Vagina (tissue), 2 donors: ENCODE data around the gene TRMT2A. TPM values are rescaled to one million over a fixed set of nuclear protein-coding genes. Genes with fewer than 3 reads are reported as not detected.
"Not testable (repeated sequence)": the region's sequence is repeated elsewhere in the genome, so short reads cannot be mapped to it uniquely, and the experiment has no call there.

ENCODE experiments used
- DNase-seq, 2 donors: peaks; one replicate each; pipeline ENCODE4 v3.0.0-alpha.2; 2017; ENCODE audit errors: extremely low spot score in 2 of 2
- H3K27ac ChIP-seq: fragments of 200-600 bp; sonication (generic); one replicate; pipeline ENCODE4 v1.5.1; 2019
- H3K27me3 ChIP-seq: fragments of 200-600 bp; sonication (generic); one replicate; pipeline ENCODE4 v1.5.1; 2019
- H3K36me3 ChIP-seq, 2 donors: fragments of 200-600 bp; sonication (generic); one replicate each; pipeline ENCODE4 v1.5.1; 2017 to 2019
- H3K4me1 ChIP-seq: fragments of 200-600 bp; sonication (generic); one replicate; pipeline ENCODE4 v1.5.1; 2019
- H3K4me3 ChIP-seq, 2 donors: fragments of 200-600 bp; sonication (generic); 1 replicate in 1 of 2; 2 replicates in 1 of 2; pipeline ENCODE4 v1.5.1; 2016 to 2019
- H3K9me3 ChIP-seq: fragments of 200-600 bp; sonication (generic); one replicate; pipeline ENCODE4 v1.5.1; 2019
- POLR2A ChIP-seq, 2 donors: fragments of 450-650 bp; IDR thresholded peaks; one replicate each; pipeline ENCODE4 v1.6.1; 2017; ENCODE audit warnings: antibody characterized with exemption in 2 of 2, mild to moderate bottlenecking in 2 of 2, moderate library complexity in 2 of 2
- POLR2AphosphoS5 ChIP-seq, 2 donors: sonication (generic); formaldehyde crosslinking; IDR thresholded peaks; one replicate each; pipeline ENCODE4 v1.9.0; 2017; ENCODE audit warnings: antibody characterized with exemption in 2 of 2, mild to moderate bottlenecking in 2 of 2, low read depth in 1 of 2; ENCODE audit not compliant: insufficient read depth in 1 of 2
- intact Hi-C: fragments of 100-400 bp; cut with DNase I; formaldehyde crosslinking; loops from one replicate; pipeline ENCODE4 v1.15.1; 2023
- total RNA-seq: library from RNA; depleted of rRNA; stranded (reverse); fragments of >200 nt; gene quantifications from one replicate; pipeline ENCODE4 v1.2.3, GENCODE V29; 2016
- TF ChIP-seq, protein P1 (sequence below), 3 experiments: fragments of 450-650 bp in 2 of 3; fragments of 200-600 bp in 1 of 3; sonication (generic) in 1 of 3; IDR thresholded peaks; one replicate each; pipeline ENCODE4 v1.5.1; 2017 to 2019; ENCODE audit warnings: antibody characterized with exemption in 3 of 3, mild to moderate bottlenecking in 2 of 3, moderate library complexity in 2 of 3

The TRMT2A gene
- total RNA-seq, 1 donor from 2014 or later = 66.5 TPM

DNA sequence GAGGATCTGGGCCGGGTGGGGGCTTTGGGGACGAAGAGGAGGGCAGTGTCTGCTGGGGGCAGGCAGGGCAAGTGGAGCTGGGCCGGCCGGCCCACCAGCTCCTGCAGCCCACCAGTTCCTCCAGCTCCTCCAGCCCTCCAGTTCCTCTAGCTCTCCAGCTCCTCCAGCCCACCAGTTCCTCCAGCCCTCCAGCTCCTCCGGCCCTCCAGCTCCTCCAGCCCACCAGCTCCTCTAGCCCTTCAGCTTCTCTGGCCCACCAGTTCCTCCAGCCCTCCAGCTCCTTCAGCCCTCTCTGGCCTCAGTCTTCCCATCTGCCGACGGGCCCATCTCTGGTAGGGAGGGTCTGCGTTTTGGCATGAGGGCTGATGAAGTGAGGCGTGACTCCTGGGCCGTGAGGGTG lies 43.0 kb upstream of the TRMT2A start:
- TF ChIP-seq POLR2A (IDR thresholded peaks at IDR 0.05) = no peak
- TF ChIP-seq, protein P1, sequence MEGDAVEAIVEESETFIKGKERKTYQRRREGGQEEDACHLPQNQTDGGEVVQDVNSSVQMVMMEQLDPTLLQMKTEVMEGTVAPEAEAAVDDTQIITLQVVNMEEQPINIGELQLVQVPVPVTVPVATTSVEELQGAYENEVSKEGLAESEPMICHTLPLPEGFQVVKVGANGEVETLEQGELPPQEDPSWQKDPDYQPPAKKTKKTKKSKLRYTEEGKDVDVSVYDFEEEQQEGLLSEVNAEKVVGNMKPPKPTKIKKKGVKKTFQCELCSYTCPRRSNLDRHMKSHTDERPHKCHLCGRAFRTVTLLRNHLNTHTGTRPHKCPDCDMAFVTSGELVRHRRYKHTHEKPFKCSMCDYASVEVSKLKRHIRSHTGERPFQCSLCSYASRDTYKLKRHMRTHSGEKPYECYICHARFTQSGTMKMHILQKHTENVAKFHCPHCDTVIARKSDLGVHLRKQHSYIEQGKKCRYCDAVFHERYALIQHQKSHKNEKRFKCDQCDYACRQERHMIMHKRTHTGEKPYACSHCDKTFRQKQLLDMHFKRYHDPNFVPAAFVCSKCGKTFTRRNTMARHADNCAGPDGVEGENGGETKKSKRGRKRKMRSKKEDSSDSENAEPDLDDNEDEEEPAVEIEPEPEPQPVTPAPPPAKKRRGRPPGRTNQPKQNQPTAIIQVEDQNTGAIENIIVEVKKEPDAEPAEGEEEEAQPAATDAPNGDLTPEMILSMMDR (IDR thresholded peaks at IDR 0.05) = no peak
- no peak for TF ChIP-seq POLR2AphosphoS5 (IDR thresholded peaks at IDR 0.05; ENCODE audit: insufficient read depth in 1 of 2, low read depth in 1 of 2)
- H3K27ac ChIP-seq = no peak overlapping the region
- H3K27me3 ChIP-seq = no peaks in the 10 kb centered on the region
- H3K36me3 ChIP-seq = no peaks in the 10 kb centered on the region
- H3K4me3 ChIP-seq = no peak overlapping the region
- no peaks in the 10 kb centered on the region for H3K9me3 ChIP-seq
- intact Hi-C loops = no loop called here
- no peak for DNase-seq
- H3K4me1 ChIP-seq = no peaks in the 10 kb centered on the region

DNA sequence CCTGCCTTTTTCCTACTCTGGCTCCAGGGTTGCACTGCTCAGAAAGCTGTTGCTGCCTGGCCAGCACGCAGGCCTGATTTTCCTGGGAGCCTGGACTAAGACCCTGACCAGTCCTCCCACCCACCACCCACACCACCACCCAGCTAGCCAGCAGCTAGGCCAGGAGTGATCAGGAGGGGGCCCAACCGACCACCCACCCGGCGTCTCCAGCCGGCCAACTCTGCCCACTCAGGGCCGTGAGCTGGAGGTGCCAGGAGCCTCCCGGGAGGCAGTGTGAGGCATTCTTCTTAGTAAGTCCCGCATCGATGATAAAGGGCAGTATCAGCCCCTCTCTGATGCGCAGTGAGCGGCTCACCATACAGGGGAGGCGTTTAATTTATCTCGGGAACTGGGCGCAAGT lies 42.5 kb upstream of the TRMT2A start:
- H3K4me3 ChIP-seq, H3K36me3 ChIP-seq, H3K9me3 ChIP-seq, DNase-seq, intact Hi-C loops, H3K27me3 ChIP-seq, H3K27ac ChIP-seq, H3K4me1 ChIP-seq: not testable (repeated sequence)

DNA sequence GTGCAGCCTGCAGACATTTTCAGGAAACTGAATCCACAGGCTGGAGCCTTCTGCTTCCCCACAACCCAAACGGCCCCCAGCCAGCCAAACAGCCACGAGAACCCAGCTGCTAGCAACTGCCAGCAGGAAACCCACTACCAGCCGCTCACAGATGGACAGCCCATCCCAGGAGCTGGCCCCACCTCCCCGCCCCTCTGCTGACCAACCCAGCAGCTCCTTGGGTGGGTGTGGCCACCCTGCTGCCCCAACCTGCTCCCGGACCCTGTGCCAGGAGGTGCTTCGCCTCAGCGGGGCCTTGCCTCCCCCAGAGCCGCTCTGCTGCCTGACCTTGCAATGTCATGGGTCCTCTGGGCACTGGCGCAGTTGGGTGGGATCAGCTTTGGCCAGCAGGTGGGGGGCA lies 42.0 kb upstream of the TRMT2A start:
- DNase-seq = no peak
- Histone ChIP-seq H3K4me1 (no peaks in the 10 kb centered on the region), H3K9me3 (no peaks in the 10 kb centered on the region), H3K36me3 (no peaks in the 10 kb centered on the region), H3K27ac (no peak overlapping the region), H3K4me3 (no peak overlapping the region), H3K27me3 (no peaks in the 10 kb centered on the region)
- TF ChIP-seq, protein P1 (IDR thresholded peaks at IDR 0.05) = no peak
- no peak for TF ChIP-seq POLR2AphosphoS5 (IDR thresholded peaks at IDR 0.05; ENCODE audit: insufficient read depth in 1 of 2, low read depth in 1 of 2)
- TF ChIP-seq POLR2A (IDR thresholded peaks at IDR 0.05) = no peak
- intact Hi-C loops = no loop called here

DNA sequence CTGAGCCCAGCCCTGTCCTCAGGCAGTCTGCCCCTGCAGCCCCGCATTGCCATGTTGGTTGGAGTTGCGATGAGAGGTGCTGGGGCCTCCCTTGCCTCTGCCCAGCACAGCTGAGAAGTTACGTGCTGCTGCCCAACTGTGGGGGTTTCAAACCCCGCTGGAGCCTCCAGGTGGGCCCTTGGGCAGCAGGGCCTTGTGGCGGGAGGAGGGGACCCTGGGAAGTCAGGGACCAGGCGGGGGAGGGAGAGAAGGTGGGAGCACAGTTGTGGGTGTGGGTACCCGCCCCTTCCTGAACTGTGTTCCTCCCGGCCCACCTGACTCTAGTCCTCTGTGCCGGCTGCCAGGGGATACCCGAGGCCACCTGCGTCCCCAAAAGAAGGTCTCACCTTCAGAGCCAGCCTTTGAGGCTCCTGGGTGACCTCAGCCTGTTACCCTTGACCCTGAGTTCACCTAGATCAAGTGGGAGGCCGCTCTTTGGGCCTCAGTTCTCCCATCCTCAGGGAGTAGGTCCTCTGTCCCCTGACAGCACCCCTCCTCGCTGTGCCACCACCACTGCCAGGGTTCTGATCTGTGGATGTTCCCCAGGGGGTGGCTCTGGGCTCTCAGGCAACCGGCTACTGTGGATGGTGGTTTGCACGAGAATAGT lies 41.5 kb upstream of the TRMT2A start:
- intact Hi-C loops = no loop called here
- H3K4me1 ChIP-seq = no peaks in the 10 kb centered on the region
- no peak overlapping the region for H3K27ac ChIP-seq
- H3K9me3 ChIP-seq = no peaks in the 10 kb centered on the region
- H3K4me3 ChIP-seq = no peak overlapping the region
- H3K27me3 ChIP-seq = no peaks in the 10 kb centered on the region
- no peaks in the 10 kb centered on the region for H3K36me3 ChIP-seq
- no peak for DNase-seq
- TF ChIP-seq, protein P1 (IDR thresholded peaks at IDR 0.05) = no peak
- TF ChIP-seq POLR2AphosphoS5 (IDR thresholded peaks at IDR 0.05; ENCODE audit: insufficient read depth in 1 of 2, low read depth in 1 of 2) (no peak), POLR2A (IDR thresholded peaks at IDR 0.05) (no peak)

DNA sequence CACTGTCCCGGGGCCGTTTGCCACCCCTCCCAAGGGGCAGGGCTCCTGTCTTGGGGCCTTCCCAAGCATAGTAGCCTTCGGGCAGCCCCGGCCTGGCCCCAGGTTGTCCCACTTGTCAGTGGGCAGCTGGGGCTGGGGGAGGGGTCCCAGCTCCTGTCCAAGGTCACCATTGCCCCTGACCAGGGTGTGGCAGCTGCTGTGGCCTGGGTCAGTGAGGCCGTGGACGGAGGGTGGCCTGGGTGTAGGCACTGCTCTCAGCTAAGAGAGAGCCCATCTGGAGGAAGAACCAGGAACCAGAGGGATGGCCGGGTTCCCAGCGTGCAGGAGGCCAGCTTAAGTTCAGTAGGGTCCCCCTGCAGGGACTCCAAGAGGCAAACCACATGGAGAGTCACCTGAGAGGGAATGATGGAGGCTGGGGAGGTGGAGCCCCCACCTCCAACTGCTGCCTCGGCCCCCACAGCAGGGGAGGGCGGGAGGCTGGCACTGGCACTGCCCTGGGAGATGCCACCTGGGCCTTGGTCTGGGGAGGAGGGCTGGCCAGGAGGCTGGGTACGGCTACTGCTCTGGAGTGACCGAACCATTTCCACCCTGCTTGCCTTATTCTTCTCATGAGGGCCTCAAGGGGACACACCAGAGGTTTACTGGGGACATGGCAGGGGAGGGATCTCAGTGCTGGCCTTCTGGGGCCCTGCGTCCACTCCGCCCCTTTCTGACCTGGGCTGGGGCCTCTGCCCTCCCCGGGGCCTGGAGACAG lies 40.6 kb upstream of the TRMT2A start:
- no peak for DNase-seq
- intact Hi-C loops = loop anchor here (2.0 kb wide), 1 partner anchor 127 kb away; no protein-coding TSS in a partner anchor
- Histone ChIP-seq H3K27ac (no peak overlapping the region), H3K4me3 (no peak overlapping the region), H3K4me1 (no peaks in the 10 kb centered on the region), H3K27me3 (no peaks in the 10 kb centered on the region), H3K9me3 (no peaks in the 10 kb centered on the region), H3K36me3 (no peaks in the 10 kb centered on the region)
- no peak for TF ChIP-seq POLR2AphosphoS5 (IDR thresholded peaks at IDR 0.05; ENCODE audit: insufficient read depth in 1 of 2, low read depth in 1 of 2)
- no peak for TF ChIP-seq POLR2A (IDR thresholded peaks at IDR 0.05)
- TF ChIP-seq, protein P1 (IDR thresholded peaks at IDR 0.05) = no peak
